ENCODE results near the gene SLC19A1.
"Not testable (repeated sequence)": the region's sequence is repeated elsewhere in the genome, so short reads cannot be mapped to it uniquely, and the experiment has no call there.

SLC19A1 gene

DNA sequence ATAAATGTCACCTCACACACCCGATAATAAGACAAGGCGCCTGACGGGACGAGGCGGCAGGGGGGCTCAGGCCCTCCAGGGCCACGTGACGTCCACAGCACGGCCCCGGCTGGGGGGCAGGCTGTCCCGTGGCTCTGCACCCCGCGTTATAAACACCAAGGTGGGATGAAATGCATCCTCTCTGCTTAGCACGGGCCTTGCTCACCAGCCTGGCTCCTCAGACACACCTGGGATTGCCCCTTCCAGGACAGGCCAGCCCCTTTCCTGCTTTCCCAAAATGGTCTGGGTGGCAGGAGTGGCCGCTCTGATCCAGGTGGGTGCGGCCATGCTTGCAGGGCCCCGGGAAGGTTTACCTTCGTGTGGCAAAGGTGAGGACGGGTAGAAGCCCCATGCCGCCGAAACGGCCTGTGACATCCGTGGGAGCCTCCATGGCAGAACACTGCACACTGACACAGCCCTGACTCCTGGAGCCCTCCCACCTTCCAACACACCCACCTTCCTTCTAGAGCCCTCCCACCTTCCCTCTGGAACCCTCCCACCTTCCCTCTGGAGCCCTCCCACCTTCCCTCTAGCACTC, 35.9 kb downstream of the SLC19A1 start:
- DNase-seq (ENCODE audit: low read depth in 2 of 2): no peak

DNA sequence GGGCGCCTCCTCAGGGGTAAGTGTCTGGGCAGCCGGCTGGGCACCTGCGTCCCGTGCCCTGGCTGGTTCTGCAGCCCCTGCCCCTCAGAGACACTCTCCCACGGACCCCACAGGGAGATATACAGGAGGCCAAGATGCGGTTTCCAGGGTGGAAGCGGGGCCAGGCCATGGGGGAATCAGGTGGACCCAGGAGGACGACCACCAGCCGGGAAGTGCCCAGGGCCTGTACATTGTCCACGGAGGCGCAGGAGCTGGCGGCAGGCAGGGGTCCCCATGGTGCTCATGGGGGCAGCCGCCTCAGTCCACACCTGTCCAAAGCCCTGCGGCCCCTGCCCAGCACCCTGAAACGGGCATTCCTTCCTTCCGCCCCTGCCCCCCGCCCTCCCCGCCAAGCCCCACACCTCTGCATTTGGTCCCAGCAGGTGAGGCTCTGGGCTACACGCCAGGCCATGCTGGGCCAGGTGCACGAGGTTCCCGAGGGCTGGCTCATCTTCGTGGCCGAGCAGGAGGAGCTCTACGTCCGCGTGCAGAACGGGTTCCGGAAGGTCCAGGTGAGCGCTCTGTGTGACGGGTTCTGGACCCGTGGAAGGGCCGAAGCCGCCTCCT, 36.7 kb downstream of the SLC19A1 start:
- no peak for DNase-seq (ENCODE audit: low read depth in 2 of 2)

DNA sequence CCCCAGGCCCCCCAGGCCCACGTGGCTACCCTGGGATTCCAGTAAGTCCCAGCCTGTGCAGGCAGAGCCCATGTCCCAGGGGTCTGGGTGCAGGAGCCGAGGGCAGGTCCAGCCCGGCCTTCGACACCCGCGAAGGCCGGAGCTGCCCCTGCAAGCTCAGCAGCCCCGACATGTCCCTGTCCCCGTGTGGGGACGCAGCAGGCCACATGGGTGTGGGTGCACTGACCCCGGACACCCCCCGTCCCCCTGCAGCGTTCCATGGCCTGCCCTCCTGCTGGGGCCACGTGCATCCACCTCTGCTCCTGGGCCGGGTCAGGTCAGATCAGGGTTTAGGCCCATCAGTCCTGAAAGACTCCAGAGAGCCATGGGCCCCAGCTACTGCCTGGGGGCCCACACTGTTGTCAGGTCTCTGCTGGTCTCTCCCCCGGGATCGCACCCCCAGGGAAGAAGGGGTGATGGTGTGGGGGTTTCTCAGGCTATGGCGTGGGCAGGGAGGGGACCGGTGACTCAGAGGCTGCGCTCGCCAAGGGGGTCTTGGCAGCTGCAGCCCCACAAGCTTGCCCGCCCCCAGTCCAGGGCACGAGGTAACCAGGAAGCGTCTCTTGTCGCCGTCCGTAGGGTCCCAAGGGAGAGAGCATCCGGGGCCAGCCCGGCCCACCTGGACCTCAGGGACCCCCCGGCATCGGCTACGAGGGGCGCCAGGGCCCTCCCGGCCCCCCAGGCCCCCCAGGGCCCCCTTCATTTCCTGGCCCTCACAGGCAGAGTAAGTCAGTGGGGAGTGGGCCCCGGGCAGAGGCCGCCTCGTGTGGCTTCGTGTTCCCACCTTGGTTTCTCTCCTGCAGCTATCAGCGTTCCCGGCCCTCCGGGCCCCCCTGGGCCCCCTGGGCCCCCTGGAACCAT, 37.5 kb downstream of the SLC19A1 start:
- DNase-seq (ENCODE audit: low read depth in 2 of 2): no peak

DNA sequence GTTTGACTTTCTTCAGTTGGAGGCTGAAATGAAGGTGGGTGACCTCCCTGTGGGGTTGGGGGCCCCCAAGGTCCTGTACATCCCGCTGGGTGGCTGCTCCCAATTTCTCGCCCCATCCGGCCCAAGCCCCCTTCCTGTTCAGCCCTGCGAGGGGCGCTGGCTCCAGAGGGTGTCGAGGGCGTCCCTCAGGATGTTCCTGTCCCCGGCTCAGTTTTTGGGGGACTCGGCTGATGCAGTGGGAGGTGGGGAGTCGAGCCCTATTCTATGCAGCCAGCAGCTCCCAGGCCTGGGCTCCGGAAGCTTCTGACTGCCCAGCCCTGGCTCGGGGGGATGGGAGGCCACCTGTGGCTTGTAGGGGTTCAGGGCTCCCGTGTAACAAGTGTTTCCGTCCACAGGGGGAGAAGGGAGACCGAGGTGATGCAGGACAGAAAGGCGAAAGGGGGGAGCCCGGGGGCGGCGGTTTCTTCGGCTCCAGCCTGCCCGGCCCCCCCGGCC, 38.2 kb downstream of the SLC19A1 start:
- no peak for DNase-seq (ENCODE audit: low read depth in 2 of 2)

- not testable (repeated sequence) for DNase-seq (ENCODE audit: low read depth in 2 of 2)
These were observed 39.0 kb downstream of the SLC19A1 start for GRCh38 chr21:45503226-45503625.

DNA sequence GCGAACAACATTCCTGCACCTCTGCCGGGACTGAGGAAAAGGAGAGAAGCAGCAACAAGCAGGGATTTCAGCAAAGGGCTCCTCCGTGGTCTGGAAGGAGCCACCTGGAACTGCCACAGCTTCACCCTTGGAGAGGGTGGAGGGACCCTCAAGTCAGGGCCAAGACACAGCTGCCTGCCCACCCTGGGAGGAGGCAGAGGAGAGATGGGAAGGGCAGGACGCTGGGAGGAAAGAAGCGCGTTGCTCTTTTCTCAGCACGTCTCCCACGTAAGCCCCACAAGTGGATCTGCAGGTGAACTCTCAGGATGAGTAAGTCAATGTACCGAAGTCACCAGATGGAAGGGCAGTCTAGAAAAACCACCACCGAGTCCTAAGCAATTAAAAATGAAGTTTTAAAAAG, 39.6 kb downstream of the SLC19A1 start:
- no peak for DNase-seq (ENCODE audit: low read depth in 2 of 2)

GRCh38 chr21:45502006-45502345, 40.3 kb downstream of the SLC19A1 start:
- no peak for DNase-seq (ENCODE audit: low read depth in 2 of 2)

- DNase-seq (ENCODE audit: low read depth in 2 of 2): not testable (repeated sequence)
These were observed 40.9 kb downstream of the SLC19A1 start for GRCh38 chr21:45501081-45502005.

GRCh38 chr21:45499970-45500577, 42.2 kb downstream of the SLC19A1 start:
- no peak for DNase-seq (ENCODE audit: low read depth in 2 of 2)

- no peak for DNase-seq (ENCODE audit: low read depth in 2 of 2)
These were observed 43.0 kb downstream of the SLC19A1 start for GRCh38 chr21:45499201-45499750.

GRCh38 chr21:45498646-45499000, 43.6 kb downstream of the SLC19A1 start:
- no peak for DNase-seq (ENCODE audit: low read depth in 2 of 2)

- no peak for DNase-seq (ENCODE audit: low read depth in 2 of 2)
These were observed 44.2 kb downstream of the SLC19A1 start for GRCh38 chr21:45497846-45498645.

DNA sequence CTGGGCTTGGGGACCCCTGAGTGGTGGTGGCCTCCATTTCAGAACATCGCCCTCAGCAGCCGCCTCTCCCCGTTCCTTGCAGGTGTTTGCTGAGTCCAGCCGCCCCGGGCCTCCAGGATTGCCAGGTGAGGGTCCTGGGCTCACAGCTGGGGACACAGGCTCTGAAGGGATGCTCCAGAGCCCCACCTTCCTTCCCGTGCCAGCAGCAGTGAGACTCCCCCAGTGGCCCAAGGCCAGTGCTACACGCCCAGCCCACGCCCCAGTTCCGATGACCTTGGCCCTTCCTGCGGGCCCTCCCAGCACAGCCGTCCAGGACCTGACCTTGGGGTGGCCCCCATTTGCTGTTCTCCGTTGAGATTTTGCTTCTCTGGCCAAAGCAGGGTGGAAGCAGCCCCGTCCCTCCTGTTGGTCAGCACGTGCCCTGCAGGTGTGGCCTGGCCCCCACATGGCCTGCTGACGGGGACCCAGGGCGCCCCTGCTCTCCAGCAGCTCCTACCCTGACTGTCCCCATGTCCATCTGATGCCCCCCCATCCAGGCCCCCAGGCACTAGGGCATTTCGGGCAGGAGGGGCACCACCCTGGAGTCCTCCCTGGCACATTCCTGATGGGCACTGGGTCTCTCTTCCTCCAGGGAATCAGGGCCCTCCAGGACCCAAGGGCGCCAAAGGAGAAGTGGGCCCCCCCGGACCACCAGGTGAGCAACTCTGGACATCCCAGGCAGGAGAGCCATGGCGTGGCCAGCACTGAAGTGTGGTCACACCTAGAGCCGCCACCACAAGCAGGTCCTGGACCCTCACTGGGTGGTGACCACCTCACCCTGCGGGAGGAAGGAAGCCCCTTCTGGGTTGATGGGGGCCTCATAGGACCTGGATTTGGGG, 45.0 kb downstream of the SLC19A1 start:
- DNase-seq (ENCODE audit: low read depth in 2 of 2): no peak

DNA sequence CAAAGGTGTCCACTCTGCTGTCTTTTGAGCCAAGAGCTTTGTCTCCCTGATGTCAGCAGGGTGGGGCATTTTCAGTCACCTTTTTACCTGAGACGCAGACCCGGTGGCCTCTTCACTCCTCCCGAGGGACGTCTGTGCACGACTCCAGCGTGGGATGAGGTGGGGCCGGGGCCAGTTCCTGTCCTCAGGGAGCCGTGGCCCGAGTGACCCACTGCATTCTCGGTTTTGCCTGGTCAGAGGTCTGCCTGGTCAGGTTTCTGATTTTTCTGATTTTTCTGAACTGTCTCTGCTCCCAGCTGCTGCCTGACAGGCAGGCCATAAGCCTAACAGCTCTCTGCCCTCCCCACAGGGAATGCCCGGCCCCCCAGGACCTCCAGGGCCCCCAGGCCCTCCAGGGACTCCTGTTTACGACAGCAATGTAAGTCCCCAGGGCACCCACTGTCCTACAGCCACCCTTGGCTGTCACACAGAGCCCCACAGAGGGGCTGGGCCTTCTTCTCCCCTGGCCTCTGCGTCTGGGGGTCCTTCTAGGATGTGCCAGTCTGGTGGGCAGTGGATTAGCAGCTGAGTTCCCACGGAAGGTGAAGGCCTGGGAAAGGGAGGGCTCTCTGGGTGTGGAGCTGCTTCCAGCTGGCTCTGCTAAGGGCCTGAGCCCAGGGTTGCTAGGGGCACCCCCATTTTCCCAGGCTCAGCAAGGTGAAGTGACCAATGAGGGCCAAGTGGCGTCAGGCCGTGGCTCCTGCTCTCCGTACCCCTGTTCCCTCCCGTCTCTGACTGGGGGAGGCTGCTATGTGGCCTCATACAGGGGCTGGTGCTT, 45.9 kb downstream of the SLC19A1 start:
- no peak for DNase-seq (ENCODE audit: low read depth in 2 of 2)

- no peak for DNase-seq (ENCODE audit: low read depth in 2 of 2)
These were observed 47.2 kb downstream of the SLC19A1 start for GRCh38 chr21:45494851-45495680.

- DNase-seq (ENCODE audit: low read depth in 2 of 2): no peak
These were observed 47.9 kb downstream of the SLC19A1 start for GRCh38 chr21:45494135-45494850.

All from fibroblast of skin of left biceps (primary cell).